ENCODE results near the gene SLC35F2. TPM values are rescaled to one million over a fixed set of nuclear protein-coding genes. Genes with fewer than 3 reads are reported as not detected.

The SLC35F2 gene
- polyA plus RNA-seq, 1 donor from 2014 or later = 0.59 TPM

- Histone ChIP-seq H3K4me2 (ENCODE audit: low read length) (no peak overlapping the region), H3F3A (ENCODE audit: insufficient read depth, low read length, poor library complexity, severe bottlenecking) (no peaks in the 10 kb centered on the region), H3K79me2 (replicated peaks; ENCODE audit: insufficient read depth, low read length) (no peaks in the 10 kb centered on the region), H3K4me3 (ENCODE audit: low read length) (no peak overlapping the region), H3K9ac (ENCODE audit: low read length) (no peak overlapping the region), H4K20me1 (ENCODE audit: insufficient read depth) (no peaks in the 10 kb centered on the region), H2AFZ (ENCODE audit: low read depth, low read length) (no peak overlapping the region), H3K9me2 (ENCODE audit: insufficient read depth, low read length) (no peaks in the 10 kb centered on the region), H3K27me3 (ENCODE audit: insufficient read depth, low read depth, low read length) (no peaks in the 10 kb centered on the region), H3K36me3 (ENCODE audit: insufficient read depth, low read length) (no peaks in the 10 kb centered on the region), H3K27ac (ENCODE audit: low read length) (no peak overlapping the region), H3K9me3 (ENCODE audit: low read length) (no peaks in the 10 kb centered on the region)
- TF ChIP-seq RAD21 (conservative IDR thresholded peaks at IDR 0.05) = no peak
- TF ChIP-seq TAF1 (IDR thresholded peaks at IDR 0.05; ENCODE audit: low read depth) = no peak
Observed at GRCh38 chr11:107752508-107752907, 106.1 kb downstream of the SLC35F2 start.

GRCh38 chr11:107751082-107751481 is 107.5 kb downstream of the SLC35F2 start:
- Histone ChIP-seq H3K9ac (ENCODE audit: low read length) (no peak overlapping the region), H3F3A (ENCODE audit: insufficient read depth, low read length, poor library complexity, severe bottlenecking) (no peaks in the 10 kb centered on the region), H3K4me3 (ENCODE audit: low read length) (no peak overlapping the region), H4K20me1 (ENCODE audit: insufficient read depth) (no peaks in the 10 kb centered on the region), H3K9me2 (ENCODE audit: insufficient read depth, low read length) (no peaks in the 10 kb centered on the region), H3K9me3 (ENCODE audit: low read length) (no peaks in the 10 kb centered on the region), H2AFZ (ENCODE audit: low read depth, low read length) (no peak overlapping the region), H3K36me3 (ENCODE audit: insufficient read depth, low read length) (no peaks in the 10 kb centered on the region), H3K4me2 (ENCODE audit: low read length) (no peak overlapping the region), H3K27me3 (ENCODE audit: insufficient read depth, low read depth, low read length) (no peaks in the 10 kb centered on the region), H3K27ac (ENCODE audit: low read length) (no peak overlapping the region), H3K79me2 (replicated peaks; ENCODE audit: insufficient read depth, low read length) (no peaks in the 10 kb centered on the region)
- TF ChIP-seq TAF1 (IDR thresholded peaks at IDR 0.05; ENCODE audit: low read depth) (no peak), EZH2 (IDR thresholded peaks at IDR 0.05; ENCODE audit: borderline replicate concordance, insufficient read depth, low read length, poor library complexity, severe bottlenecking) (no peak)

DNA sequence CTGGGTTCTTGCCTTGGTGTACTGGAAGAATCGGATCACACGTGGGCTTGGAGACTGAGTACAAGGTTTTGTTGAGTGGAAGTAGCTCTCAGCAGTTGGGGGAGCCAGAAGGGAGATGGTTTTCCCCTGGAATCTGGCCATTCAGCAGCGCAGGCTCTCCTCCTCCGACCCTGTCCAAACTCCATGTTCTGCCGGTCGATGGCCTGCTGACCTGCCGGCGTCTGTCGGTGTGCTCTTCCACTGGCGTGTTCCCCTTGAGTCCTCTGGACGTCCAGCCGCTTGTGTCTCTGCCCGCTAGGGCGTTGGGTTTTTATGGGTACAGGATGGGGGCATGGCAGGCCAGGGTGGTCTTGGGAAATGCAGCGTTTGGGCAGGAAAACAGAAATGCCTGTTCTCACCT is 108.3 kb downstream of the SLC35F2 start:
- no peak overlapping the region for H2AFZ ChIP-seq (ENCODE audit: low read depth, low read length)
- H3K9me3 ChIP-seq (ENCODE audit: low read length) = no peaks in the 10 kb centered on the region
- TF ChIP-seq SMC3 (conservative IDR thresholded peaks at IDR 0.05; ENCODE audit: poor library complexity) (no peak), POLR2AphosphoS5 (IDR thresholded peaks at IDR 0.05) (no peak), RAD21 (conservative IDR thresholded peaks at IDR 0.05) (no peak), EZH2 (IDR thresholded peaks at IDR 0.05; ENCODE audit: borderline replicate concordance, insufficient read depth, low read length, poor library complexity, severe bottlenecking) (no peak), EP300 (conservative IDR thresholded peaks at IDR 0.05; ENCODE audit: poor library complexity, severe bottlenecking) (no peak), MXI1 (conservative IDR thresholded peaks at IDR 0.05; ENCODE audit: poor library complexity, severe bottlenecking) (no peak), TAF1 (IDR thresholded peaks at IDR 0.05; ENCODE audit: low read depth) (no peak)
- TF ChIP-seq, protein P1, sequence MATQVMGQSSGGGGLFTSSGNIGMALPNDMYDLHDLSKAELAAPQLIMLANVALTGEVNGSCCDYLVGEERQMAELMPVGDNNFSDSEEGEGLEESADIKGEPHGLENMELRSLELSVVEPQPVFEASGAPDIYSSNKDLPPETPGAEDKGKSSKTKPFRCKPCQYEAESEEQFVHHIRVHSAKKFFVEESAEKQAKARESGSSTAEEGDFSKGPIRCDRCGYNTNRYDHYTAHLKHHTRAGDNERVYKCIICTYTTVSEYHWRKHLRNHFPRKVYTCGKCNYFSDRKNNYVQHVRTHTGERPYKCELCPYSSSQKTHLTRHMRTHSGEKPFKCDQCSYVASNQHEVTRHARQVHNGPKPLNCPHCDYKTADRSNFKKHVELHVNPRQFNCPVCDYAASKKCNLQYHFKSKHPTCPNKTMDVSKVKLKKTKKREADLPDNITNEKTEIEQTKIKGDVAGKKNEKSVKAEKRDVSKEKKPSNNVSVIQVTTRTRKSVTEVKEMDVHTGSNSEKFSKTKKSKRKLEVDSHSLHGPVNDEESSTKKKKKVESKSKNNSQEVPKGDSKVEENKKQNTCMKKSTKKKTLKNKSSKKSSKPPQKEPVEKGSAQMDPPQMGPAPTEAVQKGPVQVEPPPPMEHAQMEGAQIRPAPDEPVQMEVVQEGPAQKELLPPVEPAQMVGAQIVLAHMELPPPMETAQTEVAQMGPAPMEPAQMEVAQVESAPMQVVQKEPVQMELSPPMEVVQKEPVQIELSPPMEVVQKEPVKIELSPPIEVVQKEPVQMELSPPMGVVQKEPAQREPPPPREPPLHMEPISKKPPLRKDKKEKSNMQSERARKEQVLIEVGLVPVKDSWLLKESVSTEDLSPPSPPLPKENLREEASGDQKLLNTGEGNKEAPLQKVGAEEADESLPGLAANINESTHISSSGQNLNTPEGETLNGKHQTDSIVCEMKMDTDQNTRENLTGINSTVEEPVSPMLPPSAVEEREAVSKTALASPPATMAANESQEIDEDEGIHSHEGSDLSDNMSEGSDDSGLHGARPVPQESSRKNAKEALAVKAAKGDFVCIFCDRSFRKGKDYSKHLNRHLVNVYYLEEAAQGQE (IDR thresholded peaks at IDR 0.05; ENCODE audit: borderline replicate concordance) = no peak
- TF ChIP-seq, protein P2, sequence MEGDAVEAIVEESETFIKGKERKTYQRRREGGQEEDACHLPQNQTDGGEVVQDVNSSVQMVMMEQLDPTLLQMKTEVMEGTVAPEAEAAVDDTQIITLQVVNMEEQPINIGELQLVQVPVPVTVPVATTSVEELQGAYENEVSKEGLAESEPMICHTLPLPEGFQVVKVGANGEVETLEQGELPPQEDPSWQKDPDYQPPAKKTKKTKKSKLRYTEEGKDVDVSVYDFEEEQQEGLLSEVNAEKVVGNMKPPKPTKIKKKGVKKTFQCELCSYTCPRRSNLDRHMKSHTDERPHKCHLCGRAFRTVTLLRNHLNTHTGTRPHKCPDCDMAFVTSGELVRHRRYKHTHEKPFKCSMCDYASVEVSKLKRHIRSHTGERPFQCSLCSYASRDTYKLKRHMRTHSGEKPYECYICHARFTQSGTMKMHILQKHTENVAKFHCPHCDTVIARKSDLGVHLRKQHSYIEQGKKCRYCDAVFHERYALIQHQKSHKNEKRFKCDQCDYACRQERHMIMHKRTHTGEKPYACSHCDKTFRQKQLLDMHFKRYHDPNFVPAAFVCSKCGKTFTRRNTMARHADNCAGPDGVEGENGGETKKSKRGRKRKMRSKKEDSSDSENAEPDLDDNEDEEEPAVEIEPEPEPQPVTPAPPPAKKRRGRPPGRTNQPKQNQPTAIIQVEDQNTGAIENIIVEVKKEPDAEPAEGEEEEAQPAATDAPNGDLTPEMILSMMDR (IDR thresholded peaks at IDR 0.05; ENCODE audit: poor library complexity, severe bottlenecking) = no peak
- no peak overlapping the region for H3K4me2 ChIP-seq (ENCODE audit: low read length)
- no peaks in the 10 kb centered on the region for H3K36me3 ChIP-seq (ENCODE audit: insufficient read depth, low read length)
- no peaks in the 10 kb centered on the region for H3K79me2 ChIP-seq (replicated peaks; ENCODE audit: insufficient read depth, low read length)
- no peak overlapping the region for H3K4me3 ChIP-seq (ENCODE audit: low read length)
- no peaks in the 10 kb centered on the region for H3K27me3 ChIP-seq (ENCODE audit: insufficient read depth, low read depth, low read length)
- no peaks in the 10 kb centered on the region for H3K9me2 ChIP-seq (ENCODE audit: insufficient read depth, low read length)
- H4K20me1 ChIP-seq (ENCODE audit: insufficient read depth) = no peaks in the 10 kb centered on the region
- no peak overlapping the region for H3K27ac ChIP-seq (ENCODE audit: low read length)
- H3F3A ChIP-seq (ENCODE audit: insufficient read depth, low read length, poor library complexity, severe bottlenecking) = no peaks in the 10 kb centered on the region
- no peak overlapping the region for H3K9ac ChIP-seq (ENCODE audit: low read length)
